ENCODE measurements around the gene VPS35L. TPM values are rescaled to one million over a fixed set of nuclear protein-coding genes. Genes with fewer than 3 reads are reported as not detected.

The VPS35L gene
- total RNA-seq, 1 donor from 2014 or later, result 38.1 TPM

DNA sequence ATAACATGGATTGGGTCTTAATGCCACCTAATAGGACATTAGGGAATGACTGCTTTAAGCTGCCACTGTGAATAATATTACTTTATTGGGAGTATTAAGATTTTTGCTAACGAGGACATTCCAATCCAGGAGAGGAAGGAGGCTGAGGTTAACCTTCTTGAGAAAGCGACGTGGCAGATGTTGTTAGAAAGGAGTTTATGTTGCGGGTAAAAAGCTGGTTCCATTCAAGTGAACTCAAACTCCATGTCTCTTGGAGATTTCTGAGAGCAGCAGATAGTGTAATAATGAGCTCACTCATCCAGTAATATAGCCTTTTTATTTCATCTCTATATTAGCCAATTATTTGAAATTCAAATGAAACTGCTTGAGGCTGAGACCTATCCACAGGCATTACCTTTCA lies 87.0 kb downstream of the VPS35L start:
- Histone ChIP-seq H3K36me3 (ENCODE audit: control insufficient read depth in 3 of 3, insufficient read depth in 3 of 3, low read length in 3 of 3) (peaks cover 13 to 27% (median 25%) of the 10 kb centered on the region in 3 donors), H3K27ac (ENCODE audit: low read depth, low read length) (no peak overlapping the region), H3K9me3 (ENCODE audit: control insufficient read depth in 3 of 3, low read length in 3 of 3) (no peaks in the 10 kb centered on the region), H3K4me3 (ENCODE audit: low read length in 3 of 3) (no peak overlapping the region), H3K27me3 (ENCODE audit: control insufficient read depth in 3 of 3, insufficient read depth in 3 of 3, low read length in 3 of 3) (no peaks in the 10 kb centered on the region), H3K4me1 (ENCODE audit: control insufficient read depth in 3 of 3, insufficient read depth in 3 of 3, low read length in 3 of 3) (peaks cover 0 to 7% (median 2%) of the 10 kb centered on the region in 3 donors), H3K9ac (ENCODE audit: low read depth in 1 of 3, low read length in 3 of 3) (no peak overlapping the region)

DNA sequence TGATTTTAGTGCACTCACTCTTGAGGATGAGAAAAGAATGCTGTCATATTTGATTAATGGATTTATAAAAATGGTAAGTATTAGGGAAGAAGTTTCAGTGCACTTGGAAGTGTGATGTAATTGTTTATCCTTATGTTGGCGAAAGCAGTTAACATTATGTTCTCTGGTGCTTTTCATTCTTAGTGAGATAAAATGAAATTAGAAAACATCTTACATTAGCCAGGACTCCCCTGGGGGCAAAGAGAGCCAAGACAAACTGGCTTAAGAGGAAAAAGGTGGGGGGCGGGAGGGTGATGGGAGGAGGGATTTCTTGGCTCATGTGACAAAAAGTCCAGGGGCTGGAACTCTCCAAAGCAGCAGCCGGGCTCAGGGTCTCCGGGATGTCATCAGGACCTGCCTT lies 89.4 kb downstream of the VPS35L start:
- no peak overlapping the region for H3K4me3 ChIP-seq (ENCODE audit: low read length in 3 of 3)
- peaks cover 2 to 13% (median 5%) of the 10 kb centered on the region in 3 donors for H3K4me1 ChIP-seq (ENCODE audit: control insufficient read depth in 3 of 3, insufficient read depth in 3 of 3, low read length in 3 of 3)
- H3K27ac ChIP-seq (ENCODE audit: low read depth, low read length), result no peak overlapping the region
- H3K9me3 ChIP-seq (ENCODE audit: control insufficient read depth in 3 of 3, low read length in 3 of 3), result no peaks in the 10 kb centered on the region
- no peaks in the 10 kb centered on the region for H3K27me3 ChIP-seq (ENCODE audit: control insufficient read depth in 3 of 3, insufficient read depth in 3 of 3, low read length in 3 of 3)
- peaks cover 3 to 18% (median 14%) of the 10 kb centered on the region in 3 donors for H3K36me3 ChIP-seq (ENCODE audit: control insufficient read depth in 3 of 3, insufficient read depth in 3 of 3, low read length in 3 of 3)
- H3K9ac ChIP-seq (ENCODE audit: low read depth in 1 of 3, low read length in 3 of 3), result no peak overlapping the region

DNA sequence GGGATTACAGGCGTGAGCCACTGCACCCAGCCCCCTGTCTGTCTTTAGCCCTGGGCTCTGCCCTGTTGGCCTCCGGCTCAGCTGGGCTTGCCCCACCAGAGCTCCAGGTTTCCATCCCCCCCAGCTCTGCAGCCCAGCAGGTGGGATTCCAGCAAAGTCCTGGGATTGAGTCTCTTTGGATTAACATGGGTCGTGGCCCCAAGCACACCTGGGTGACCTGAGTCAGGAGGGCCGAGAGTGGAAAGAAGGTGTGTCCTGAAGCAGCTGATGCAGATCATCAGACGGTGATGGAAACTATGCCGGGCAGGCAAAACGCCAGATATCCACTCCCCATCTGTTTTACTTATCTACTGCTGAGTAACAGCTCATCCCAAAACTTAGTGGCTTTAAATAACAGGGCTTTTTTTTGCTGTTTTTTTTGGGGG lies 90.1 kb downstream of the VPS35L start:
- Histone ChIP-seq H3K4me1 (ENCODE audit: control insufficient read depth in 3 of 3, insufficient read depth in 3 of 3, low read length in 3 of 3) (peaks cover 2 to 16% (median 5%) of the 10 kb centered on the region in 3 donors), H3K4me3 (ENCODE audit: low read length in 3 of 3) (no peak overlapping the region), H3K36me3 (ENCODE audit: control insufficient read depth in 3 of 3, insufficient read depth in 3 of 3, low read length in 3 of 3) (peaks cover 2 to 18% (median 11%) of the 10 kb centered on the region in 3 donors), H3K9me3 (ENCODE audit: control insufficient read depth in 3 of 3, low read length in 3 of 3) (no peaks in the 10 kb centered on the region), H3K9ac (ENCODE audit: low read depth in 1 of 3, low read length in 3 of 3) (no peak overlapping the region), H3K27me3 (ENCODE audit: control insufficient read depth in 3 of 3, insufficient read depth in 3 of 3, low read length in 3 of 3) (no peaks in the 10 kb centered on the region), H3K27ac (ENCODE audit: low read depth, low read length) (peak overlapping the region; percentile 25)

- peaks cover 24 to 38% (median 31%) of the 10 kb centered on the region in 3 donors for H3K36me3 ChIP-seq (ENCODE audit: control insufficient read depth in 3 of 3, insufficient read depth in 3 of 3, low read length in 3 of 3)
Measured at GRCh38 chr16:19649980-19650379, 94.5 kb downstream of the VPS35L start.

GRCh38 chr16:19654147-19654546 lies 98.6 kb downstream of the VPS35L start:
- no peaks in the 10 kb centered on the region for H3K27me3 ChIP-seq (ENCODE audit: control insufficient read depth in 3 of 3, insufficient read depth in 3 of 3, low read length in 3 of 3)
- H3K36me3 ChIP-seq (ENCODE audit: control insufficient read depth in 3 of 3, insufficient read depth in 3 of 3, low read length in 3 of 3), result peaks cover 30 to 40% (median 40%) of the 10 kb centered on the region in 3 donors
- no peak overlapping the region for H3K4me3 ChIP-seq (ENCODE audit: low read length in 3 of 3)
- no peak overlapping the region for H3K27ac ChIP-seq (ENCODE audit: low read depth, low read length)
- H3K9ac ChIP-seq (ENCODE audit: low read depth in 1 of 3, low read length in 3 of 3), result no peak overlapping the region
- no peaks in the 10 kb centered on the region for H3K9me3 ChIP-seq (ENCODE audit: control insufficient read depth in 3 of 3, low read length in 3 of 3)
- peaks cover 0 to 8% (median 5%) of the 10 kb centered on the region in 3 donors for H3K4me1 ChIP-seq (ENCODE audit: control insufficient read depth in 3 of 3, insufficient read depth in 3 of 3, low read length in 3 of 3)

More at GRCh38 chr16:19649980-19650379, 94.5 kb downstream of the VPS35L start:
- Histone ChIP-seq H3K27ac (ENCODE audit: low read depth, low read length) (peak overlapping the region; percentile 29), H3K4me3 (ENCODE audit: low read length in 3 of 3) (no peak overlapping the region), H3K9ac (ENCODE audit: low read depth in 1 of 3, low read length in 3 of 3) (no peak overlapping the region), H3K4me1 (ENCODE audit: control insufficient read depth in 3 of 3, insufficient read depth in 3 of 3, low read length in 3 of 3) (peaks cover 2 to 16% (median 5%) of the 10 kb centered on the region in 3 donors), H3K27me3 (ENCODE audit: control insufficient read depth in 3 of 3, insufficient read depth in 3 of 3, low read length in 3 of 3) (no peaks in the 10 kb centered on the region), H3K9me3 (ENCODE audit: control insufficient read depth in 3 of 3, low read length in 3 of 3) (no peaks in the 10 kb centered on the region)

DNA sequence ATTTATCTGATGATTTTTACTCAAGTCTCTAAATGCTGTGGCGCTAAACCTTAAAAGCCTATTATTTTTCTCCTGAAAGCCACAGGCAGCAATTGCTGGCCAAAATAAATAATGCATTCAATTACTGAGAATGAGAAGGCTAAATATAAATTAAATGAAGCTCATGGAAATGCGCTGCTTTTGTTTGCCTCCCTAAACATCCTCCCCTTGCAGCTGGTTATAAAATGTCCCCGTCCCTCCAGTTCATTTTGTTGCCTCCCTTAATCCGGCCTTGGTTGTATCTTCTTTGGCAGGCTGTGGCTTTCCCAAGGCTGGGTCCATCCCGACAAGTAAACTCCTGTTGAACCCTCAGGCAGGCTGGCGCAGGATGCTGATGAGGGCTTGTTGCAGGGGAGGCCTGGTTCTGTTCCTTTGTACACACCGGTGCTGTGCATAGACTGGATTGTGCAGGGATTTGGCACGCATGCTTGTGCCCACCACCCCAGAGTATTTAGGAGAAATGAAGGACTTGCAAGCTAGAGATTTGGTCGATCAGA lies 99.8 kb downstream of the VPS35L start:
- Histone ChIP-seq H3K4me3 (ENCODE audit: low read length in 3 of 3) (no peak overlapping the region), H3K27me3 (ENCODE audit: control insufficient read depth in 3 of 3, insufficient read depth in 3 of 3, low read length in 3 of 3) (no peaks in the 10 kb centered on the region), H3K9me3 (ENCODE audit: control insufficient read depth in 3 of 3, low read length in 3 of 3) (no peaks in the 10 kb centered on the region), H3K4me1 (ENCODE audit: control insufficient read depth in 3 of 3, insufficient read depth in 3 of 3, low read length in 3 of 3) (no peaks in the 10 kb centered on the region), H3K9ac (ENCODE audit: low read depth in 1 of 3, low read length in 3 of 3) (no peak overlapping the region), H3K36me3 (ENCODE audit: control insufficient read depth in 3 of 3, insufficient read depth in 3 of 3, low read length in 3 of 3) (peaks cover 30 to 46% (median 40%) of the 10 kb centered on the region in 3 donors), H3K27ac (ENCODE audit: low read depth, low read length) (no peak overlapping the region)

GRCh38 chr16:19657831-19658230 lies 102.3 kb downstream of the VPS35L start:
- Histone ChIP-seq H3K27ac (ENCODE audit: low read depth, low read length) (no peak overlapping the region), H3K27me3 (ENCODE audit: control insufficient read depth in 3 of 3, insufficient read depth in 3 of 3, low read length in 3 of 3) (no peaks in the 10 kb centered on the region), H3K4me1 (ENCODE audit: control insufficient read depth in 3 of 3, insufficient read depth in 3 of 3, low read length in 3 of 3) (no peaks in the 10 kb centered on the region), H3K36me3 (ENCODE audit: control insufficient read depth in 3 of 3, insufficient read depth in 3 of 3, low read length in 3 of 3) (peaks cover 22 to 39% (median 27%) of the 10 kb centered on the region in 3 donors), H3K9ac (ENCODE audit: low read depth in 1 of 3, low read length in 3 of 3) (no peak overlapping the region), H3K4me3 (ENCODE audit: low read length in 3 of 3) (no peak overlapping the region), H3K9me3 (ENCODE audit: control insufficient read depth in 3 of 3, low read length in 3 of 3) (no peaks in the 10 kb centered on the region)

- H3K36me3 ChIP-seq (ENCODE audit: control insufficient read depth in 3 of 3, insufficient read depth in 3 of 3, low read length in 3 of 3), result peaks cover 9 to 22% (median 10%) of the 10 kb centered on the region in 3 donors
- H3K4me3 ChIP-seq (ENCODE audit: low read length in 3 of 3), result no peak overlapping the region
- no peak overlapping the region for H3K27ac ChIP-seq (ENCODE audit: low read depth, low read length)
- no peaks in the 10 kb centered on the region for H3K27me3 ChIP-seq (ENCODE audit: control insufficient read depth in 3 of 3, insufficient read depth in 3 of 3, low read length in 3 of 3)
- H3K9ac ChIP-seq (ENCODE audit: low read depth in 1 of 3, low read length in 3 of 3), result no peak overlapping the region
- no peaks in the 10 kb centered on the region for H3K9me3 ChIP-seq (ENCODE audit: control insufficient read depth in 3 of 3, low read length in 3 of 3)
- no peaks in the 10 kb centered on the region for H3K4me1 ChIP-seq (ENCODE audit: control insufficient read depth in 3 of 3, insufficient read depth in 3 of 3, low read length in 3 of 3)
Measured at GRCh38 chr16:19659554-19659953, 104.1 kb downstream of the VPS35L start.

- Histone ChIP-seq H3K9ac (ENCODE audit: low read depth in 1 of 3, low read length in 3 of 3) (no peak overlapping the region), H3K4me3 (ENCODE audit: low read length in 3 of 3) (no peak overlapping the region), H3K4me1 (ENCODE audit: control insufficient read depth in 3 of 3, insufficient read depth in 3 of 3, low read length in 3 of 3) (no peaks in the 10 kb centered on the region), H3K9me3 (ENCODE audit: control insufficient read depth in 3 of 3, low read length in 3 of 3) (no peaks in the 10 kb centered on the region), H3K27me3 (ENCODE audit: control insufficient read depth in 3 of 3, insufficient read depth in 3 of 3, low read length in 3 of 3) (no peaks in the 10 kb centered on the region), H3K27ac (ENCODE audit: low read depth, low read length) (no peak overlapping the region), H3K36me3 (ENCODE audit: control insufficient read depth in 3 of 3, insufficient read depth in 3 of 3, low read length in 3 of 3) (peaks cover 8 to 18% (median 8%) of the 10 kb centered on the region in 3 donors)
Measured at GRCh38 chr16:19660432-19660831, 104.9 kb downstream of the VPS35L start.

- H3K9ac ChIP-seq (ENCODE audit: low read depth in 1 of 3, low read length in 3 of 3), result no peak overlapping the region
- H3K36me3 ChIP-seq (ENCODE audit: control insufficient read depth in 3 of 3, insufficient read depth in 3 of 3, low read length in 3 of 3), result peaks cover 3 to 16% (median 3%) of the 10 kb centered on the region in 3 donors
- H3K9me3 ChIP-seq (ENCODE audit: control insufficient read depth in 3 of 3, low read length in 3 of 3), result no peaks in the 10 kb centered on the region
- no peak overlapping the region for H3K27ac ChIP-seq (ENCODE audit: low read depth, low read length)
- H3K4me3 ChIP-seq (ENCODE audit: low read length in 3 of 3), result no peak overlapping the region
- no peaks in the 10 kb centered on the region for H3K27me3 ChIP-seq (ENCODE audit: control insufficient read depth in 3 of 3, insufficient read depth in 3 of 3, low read length in 3 of 3)
- H3K4me1 ChIP-seq (ENCODE audit: control insufficient read depth in 3 of 3, insufficient read depth in 3 of 3, low read length in 3 of 3), result peaks cover 0 to 2% (median 0%) of the 10 kb centered on the region in 3 donors
Measured at GRCh38 chr16:19662351-19662750, 106.8 kb downstream of the VPS35L start.
